Stimulated activated CD4-positive, alpha-beta T cell treated with anti-CD3 and anti-CD28 coated beads, Interleukin-12 subunit alpha, Interleukin-12 subunit beta, amount 100 ng/mL, for 48 hours (primary cell): ENCODE measurements around the gene STRA6.

Experiments used
- DNase-seq, 3 donors: peaks; one replicate each; pipeline ENCODE4 v3.0.0-alpha.2; 2020; ENCODE audit warnings: low read depth in 2 of 3, low spot score in 1 of 3

STRA6 gene

DNA sequence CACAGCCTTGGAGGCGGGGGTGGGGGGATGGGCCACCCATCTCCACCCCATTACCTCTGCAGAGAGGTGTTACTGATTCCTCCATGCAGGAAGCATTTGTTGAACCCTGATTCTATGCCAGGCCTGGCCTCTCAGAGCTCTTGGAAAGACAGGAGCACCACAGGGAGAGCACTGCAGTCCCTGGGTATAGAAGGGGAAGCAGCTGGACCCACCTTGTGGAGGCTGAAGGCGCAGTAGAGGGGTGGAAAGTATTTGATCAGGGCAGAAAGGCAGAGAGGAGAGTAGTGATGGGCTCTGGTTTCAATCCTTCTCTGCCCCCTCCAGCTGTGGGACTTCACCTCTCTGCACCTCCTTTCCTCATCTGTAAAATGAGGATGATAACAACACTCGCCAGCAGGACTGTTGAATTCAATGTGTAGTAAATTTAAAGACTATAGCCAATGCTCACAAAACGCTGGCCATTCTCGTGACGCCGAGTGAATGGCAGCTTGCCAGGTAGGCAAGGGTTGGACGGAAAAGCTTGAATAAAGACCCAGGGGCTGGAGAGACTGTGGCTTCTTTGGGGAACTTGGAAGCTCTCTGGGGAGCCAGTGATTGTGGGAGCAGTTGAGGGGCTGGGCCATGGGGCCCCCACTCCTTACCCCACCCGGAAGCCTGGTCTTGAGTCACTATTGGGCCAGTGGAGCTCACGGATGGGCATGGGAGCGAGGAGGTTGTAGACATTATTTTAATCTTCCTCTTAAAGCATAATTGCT lies 25.6 kb upstream of the STRA6 start:
- DNase-seq, result no peak

DNA sequence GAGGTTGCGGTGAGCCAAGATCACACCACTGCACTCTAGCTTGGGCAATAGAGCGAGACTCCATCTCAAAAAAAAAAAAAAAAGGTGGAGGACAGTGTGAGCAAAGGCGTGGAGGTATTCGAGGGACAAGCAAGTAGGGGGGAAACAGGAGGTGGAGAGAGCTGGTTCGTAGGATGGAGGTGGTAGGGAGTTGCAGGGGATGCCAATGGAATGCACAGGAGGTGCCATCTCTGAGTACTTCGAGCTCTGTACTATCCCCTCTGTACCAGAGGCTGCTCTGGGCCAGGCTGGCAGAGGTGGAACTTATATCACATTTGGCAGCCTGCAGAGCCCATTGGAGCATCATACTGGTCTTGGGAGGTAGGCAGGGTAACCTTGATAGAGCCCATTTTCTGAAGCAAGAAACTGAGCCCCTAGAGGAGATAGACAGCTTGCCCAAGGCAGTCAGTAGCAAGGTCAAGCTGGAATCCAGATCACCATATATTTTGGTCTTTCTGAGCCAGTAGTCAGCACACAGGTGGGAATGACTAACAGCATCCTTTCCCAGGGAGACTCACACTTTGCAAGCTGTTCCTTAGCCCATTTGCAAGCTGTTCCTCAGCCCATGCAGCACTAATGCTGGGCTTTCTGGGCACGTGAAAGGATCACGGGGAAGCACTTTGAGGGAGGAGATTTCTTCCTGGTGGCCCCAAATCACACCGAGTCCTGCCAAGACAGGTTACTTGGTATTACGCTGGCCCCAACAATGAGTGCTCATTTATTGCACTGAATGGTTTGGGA lies 24.4 kb upstream of the STRA6 start:
- DNase-seq, result no peak

DNA sequence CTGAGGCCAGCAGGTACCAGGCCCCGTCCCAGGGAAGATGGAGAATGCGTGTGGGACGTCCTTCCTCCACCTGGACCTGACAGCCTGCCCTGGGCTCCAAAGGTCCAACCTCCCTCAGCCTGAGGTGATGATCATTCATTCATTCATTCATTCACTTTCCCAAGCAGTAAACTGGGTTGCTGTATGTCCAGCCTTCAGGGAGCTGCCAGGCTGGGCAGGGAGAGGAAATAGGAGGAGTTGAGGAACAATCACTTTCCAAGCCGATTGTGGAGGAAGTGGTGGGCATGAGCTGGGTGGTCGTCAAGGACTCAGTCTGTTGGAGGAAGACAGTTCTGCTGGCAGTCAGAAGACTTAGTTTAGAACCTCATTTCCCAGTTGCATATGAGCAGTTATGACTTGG lies 23.3 kb upstream of the STRA6 start:
- DNase-seq, result no peak

DNA sequence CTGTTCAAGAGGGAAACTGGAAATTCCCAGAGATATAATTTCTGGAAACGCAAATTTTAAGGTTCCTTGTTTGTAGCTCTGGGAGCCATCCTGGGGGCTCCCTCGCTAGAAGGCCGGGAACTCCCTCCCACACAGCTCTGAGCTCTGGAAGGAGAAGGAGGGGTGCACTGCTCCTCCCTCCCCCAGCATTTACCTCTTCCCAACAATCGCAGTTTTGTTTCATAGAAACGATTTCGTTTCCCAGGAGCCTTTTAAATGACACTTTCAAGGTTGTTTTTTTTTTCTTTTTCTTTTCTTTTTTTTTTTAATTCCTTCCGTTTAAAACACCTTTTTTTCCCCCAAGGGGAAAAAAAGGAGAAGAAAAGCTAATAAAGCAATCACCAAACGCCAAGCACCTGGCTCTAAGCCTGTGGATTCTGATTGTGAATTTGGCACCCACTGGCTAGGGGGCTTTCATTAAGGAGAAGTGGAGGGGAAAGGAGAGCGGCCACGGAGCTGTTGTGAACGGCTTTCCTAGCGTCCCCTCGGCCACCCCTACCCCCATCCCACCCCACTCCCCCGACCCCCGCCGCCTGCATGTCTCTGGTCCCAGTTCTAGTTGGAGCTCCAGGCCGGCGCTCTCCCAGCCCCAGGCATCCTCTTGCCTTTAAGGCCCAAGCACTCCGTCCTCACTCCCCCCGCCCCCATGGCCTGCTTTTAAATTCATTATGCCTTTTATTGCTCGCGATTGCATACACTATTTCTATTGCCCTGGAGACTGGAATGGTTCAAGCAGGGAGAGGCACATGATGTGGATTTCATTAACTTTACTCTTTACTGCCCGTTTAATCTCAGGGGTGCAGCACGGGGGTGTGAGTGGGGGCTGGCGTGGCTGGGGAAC lies 19.9 kb upstream of the STRA6 start:
- no peak for DNase-seq

DNA sequence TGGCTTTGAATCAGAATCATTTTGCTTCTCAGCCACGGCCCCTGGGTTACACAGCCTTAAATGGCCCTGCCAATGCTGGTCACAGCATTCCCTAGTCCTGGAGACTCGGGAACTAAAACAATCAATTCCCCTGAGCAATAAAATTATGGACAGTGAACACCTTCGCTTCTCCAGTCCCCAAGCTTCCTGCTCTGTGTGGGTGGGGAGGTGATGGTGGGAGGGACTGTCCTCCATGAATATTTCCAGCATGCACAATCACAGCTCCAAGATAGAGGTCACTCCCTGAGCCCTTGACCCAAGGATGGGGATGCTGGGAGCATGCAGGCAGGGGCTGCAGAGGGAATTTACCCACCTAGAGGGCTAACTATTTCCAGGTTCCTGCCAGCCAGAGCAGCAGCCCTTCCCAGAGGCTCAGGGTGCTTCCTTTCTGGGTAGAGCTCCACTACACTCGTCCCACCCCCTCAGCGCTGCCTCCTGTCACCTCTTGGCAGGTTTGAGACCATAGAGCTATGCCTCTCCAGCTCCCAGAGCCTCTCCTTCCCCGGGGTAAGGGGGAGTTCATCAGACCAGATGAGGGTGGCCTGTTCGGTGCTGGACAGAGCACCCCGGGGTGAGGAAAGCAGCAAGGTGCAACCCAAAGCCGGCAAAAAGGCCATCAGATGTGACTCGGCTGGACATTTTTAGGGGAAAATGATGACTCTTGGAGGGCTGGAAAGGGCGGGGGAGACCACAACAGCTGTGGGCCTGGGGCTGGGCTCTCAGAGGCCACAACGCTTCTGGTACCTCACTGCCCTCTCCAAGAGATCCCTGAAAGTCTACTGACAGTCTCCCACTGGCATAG lies 19.0 kb upstream of the STRA6 start:
- DNase-seq, result no peak

DNA sequence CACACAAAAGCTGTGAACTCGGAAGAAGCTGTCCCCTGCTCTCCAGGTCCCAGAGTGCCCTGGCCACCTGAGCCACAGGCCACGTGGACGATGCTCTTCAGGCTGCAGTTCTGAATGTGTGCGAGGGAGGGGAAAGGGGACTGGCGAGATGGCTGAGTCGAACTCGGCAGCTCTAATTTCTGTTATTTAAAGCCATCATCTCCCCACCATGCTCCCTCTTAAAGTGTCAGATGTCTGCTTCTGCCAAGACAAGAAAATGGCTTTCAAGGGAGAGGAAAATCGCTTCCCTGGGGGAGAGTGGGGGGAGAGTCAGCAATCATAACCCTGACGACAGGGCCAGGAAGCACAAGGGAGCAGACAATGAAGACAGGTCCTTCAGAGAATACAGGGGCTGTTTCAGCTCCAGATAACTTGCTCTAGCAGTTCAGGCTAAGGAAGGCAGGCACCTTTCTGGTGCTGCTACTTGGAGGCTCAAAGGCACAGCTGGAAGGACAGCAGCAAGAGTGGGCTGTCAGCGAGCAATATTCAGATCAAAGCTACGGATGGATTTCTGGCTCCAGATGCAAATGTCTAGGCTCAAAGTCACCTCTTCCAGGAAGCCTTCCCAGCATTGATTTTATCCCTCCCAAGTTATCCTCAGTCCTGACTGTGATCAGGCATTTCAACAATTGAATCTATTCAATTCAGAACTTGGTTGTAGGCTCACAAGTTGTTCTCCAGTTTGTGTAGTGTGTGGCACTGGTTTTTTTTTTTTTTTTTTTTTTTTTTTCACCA lies 18.1 kb upstream of the STRA6 start:
- no peak for DNase-seq

DNA sequence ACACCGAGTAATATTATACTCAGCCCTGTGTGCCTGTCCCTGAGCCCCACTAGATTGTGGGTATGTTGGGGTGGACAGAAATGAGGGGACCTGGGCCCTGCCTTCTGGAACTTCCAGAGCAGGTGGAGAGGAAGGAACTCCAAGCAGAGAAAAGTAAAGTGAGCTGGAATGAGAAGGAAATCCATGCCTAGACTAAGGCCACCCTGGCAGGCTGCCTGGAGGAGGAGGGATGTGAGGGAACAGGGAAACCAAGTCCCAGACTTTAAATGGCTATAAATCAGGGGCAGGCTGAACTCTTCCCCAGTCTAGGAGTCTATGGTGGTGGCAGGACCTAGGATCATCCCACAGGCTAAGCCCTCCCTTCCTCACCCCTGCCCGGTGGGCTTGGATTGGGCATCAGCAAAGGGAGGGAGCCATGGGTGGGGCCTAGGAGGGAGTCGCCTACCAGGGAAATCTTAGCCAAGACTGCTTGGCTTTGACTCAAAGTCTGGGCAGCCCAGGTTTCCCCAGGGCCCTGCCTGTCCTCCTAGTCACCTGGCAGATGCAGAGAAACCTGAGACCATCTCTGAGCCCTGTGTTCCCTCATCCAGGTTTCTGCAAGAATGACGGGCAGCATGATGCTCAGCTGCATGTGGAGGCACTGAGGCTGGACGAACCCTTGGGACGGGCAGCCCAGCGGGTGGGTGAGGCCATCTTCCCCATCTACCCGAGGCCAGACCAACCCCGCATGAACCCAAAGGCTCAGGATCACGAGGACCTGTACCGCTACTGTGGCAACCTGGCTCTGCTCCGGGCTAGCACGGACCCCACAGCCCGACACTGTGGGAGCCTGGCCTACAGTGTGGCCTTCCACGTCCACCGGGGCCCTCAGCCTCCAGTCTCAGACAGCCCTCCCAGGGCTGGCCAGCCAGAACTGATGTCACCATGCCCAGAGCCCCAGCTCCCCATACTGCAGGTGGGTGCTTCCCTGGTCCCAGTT lies 15.6 kb upstream of the STRA6 start:
- DNase-seq, result no peak

DNA sequence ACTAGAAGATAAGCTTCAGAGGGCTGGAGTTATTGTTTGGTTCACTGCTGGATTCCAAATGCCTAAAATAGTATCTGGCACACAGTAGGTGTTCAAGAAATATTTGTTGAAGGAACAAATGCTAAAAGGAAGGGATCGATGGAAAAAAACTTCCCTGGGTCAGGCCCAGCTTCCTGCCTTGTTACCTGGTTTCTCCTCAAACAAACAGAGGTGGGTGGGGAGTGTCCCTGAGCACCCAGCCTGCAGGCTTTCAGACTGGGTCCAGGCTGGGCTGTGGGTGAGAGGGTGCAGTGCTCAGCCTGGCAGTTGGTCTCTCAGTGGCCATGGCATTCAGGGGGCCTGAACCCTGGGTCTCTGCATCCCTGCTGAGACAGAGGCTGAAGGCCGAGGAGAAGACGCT lies 14.4 kb upstream of the STRA6 start:
- no peak for DNase-seq

DNA sequence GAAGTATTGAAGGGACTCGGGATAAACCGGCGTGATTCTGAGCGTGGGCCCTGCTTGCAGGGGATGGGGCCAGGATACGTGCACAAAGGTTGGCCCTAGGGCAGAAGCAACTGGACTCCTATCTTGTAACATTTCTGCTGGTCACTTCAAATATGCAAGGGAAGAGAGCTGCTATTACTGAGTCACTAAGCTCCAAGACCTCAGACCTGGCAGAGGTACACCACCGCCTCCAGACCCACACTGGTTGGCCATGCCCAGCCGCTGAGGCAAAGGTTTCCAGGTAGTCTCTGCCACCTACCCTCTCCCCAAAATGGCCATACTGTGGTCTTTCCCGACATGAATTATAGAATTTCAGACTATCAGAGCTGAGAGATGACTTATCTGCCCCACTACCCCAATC lies 13.4 kb upstream of the STRA6 start:
- no peak for DNase-seq

DNA sequence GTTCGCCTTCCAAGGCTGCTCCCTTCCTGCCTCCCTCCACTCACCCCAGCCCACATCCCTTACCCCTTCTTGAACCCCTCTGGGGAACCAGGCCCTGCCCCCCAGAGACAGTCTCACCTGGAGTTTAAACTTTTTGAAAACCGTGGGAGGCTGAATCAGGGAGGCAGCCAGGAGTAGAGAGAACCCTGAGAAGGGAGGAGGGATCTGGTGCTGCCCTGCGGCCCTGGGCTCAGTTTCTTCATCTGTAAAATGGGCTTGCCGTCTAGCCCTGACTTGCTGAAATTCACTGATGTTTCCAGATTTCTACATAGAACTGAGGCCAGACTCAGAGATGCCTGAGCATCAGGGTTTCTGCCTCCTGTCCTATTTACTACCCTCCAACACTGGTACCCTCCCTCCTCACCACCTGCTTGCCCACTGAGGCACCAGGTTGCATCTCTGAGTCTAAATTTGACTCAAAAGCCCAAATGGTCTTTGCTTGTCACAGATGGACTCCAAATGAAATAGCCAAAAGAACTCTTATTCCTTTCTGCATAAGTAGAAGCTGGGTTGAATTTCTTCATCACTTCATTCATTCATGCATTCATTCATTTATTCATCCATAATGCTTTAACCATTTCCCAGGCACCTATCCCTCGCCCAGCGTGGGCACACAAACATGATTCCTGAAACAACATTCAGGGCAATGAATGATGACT lies 11.9 kb upstream of the STRA6 start:
- DNase-seq, result no peak

DNA sequence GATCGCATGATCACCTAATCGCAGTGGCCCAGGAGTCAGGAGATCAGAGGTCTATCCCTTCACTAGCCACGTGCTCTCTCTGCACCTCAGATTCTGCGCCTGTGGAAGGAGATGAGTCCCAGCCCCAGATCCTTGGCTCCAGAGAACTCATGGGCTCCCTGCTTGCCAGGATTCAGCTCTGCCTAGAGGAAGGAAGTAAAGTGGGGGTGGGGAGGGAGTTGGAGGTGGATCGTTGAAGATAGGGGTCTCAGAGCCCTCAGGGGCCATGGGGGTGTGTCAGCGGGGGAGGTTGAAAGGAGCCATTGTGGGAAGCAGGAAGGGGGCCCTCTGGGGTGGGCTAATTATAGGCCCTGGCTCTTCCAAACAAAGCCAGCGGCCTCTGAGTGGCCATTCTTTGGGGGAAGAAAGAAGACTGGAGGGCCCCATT lies 11.3 kb upstream of the STRA6 start:
- DNase-seq, result no peak

DNA sequence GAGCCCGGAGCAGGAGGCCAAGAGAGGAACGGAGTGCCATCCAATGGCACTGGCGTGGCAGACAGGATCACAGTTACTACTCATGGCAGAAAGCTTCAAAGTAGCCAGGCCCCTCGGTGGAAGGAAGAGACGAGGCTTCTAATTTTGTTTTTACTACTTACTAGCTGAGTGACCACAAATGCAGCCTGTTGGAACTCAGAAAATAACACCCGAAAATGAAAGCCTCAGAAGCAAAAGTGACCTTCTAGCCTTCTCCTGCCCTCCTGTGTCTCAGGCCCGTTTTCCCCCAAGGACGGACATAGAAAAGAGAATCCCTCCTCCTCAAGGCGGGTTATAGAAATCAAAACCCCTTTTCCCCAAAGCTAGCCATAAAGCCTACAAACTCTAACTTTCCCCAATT lies 9.9 kb upstream of the STRA6 start:
- DNase-seq, result no peak

DNA sequence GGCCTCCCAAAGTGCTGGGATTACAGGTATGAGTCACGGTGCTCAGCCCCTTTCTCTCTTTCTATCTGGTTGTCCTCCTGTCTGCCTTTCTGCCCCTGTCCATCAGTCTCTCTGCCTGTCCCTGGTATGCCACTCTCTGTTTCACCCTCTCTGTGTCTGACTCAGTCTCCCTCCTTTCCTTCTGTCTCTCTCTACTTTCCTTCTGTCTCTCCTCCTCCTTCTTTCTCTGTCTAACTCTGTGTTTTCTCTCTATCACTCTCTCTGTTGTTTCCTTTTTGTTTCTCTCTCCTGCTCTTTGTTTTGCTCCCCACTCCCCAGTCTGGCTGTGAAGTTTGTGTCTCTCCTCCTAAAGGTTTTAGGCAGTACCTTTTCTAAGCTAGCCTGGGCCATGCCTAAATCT lies 9.1 kb upstream of the STRA6 start:
- DNase-seq, result no peak

DNA sequence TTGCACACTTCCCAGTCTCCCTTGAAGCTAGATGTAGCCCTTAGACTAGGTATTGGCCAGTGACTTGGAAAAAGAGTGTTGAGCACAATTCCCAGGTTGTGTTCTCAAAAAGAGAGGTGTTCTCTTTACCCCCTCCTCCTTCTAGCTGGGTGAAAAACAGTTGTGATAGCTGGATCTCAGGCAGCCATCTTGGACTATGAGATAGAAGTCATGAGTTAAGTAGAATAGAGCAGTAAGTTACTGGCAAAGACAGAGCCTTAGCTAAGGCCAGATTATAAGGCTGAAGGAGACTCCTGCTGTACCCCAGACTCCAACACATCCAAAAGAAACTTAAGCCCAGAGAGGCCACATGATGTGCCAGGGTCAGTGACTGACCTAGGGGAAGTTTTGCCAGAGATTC lies 8.1 kb upstream of the STRA6 start:
- DNase-seq, result no peak

DNA sequence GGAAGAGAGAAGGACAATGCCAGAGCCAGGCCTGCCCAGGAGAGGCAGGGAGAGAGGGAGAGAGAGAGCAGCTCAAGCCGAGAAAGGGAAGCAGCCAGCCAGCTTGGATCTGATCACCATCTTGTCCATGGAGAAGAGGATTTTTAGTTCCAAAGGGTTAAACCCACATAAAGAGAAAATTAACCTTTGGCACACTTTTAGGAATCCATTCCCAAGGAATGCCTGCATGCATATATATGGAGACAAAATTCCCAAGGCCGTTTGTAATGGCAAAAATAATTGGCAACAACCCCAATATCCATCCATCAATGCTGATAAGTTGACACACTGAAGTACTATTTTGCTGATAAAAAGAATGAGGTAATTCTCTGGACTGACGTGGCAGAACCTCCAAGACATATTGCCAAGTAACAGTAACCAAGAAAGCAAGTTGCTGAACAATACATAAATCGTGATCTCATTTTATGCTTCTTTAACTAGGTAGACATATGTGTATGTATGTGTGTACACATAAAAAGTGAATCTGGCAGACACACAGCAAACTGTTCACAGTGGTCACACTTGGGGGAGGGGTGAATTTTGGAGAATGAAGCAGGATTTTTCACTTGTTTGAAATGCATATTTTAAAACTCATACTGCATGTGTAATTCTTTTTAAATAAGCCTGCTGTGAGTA lies 7.5 kb upstream of the STRA6 start:
- no peak for DNase-seq

DNA sequence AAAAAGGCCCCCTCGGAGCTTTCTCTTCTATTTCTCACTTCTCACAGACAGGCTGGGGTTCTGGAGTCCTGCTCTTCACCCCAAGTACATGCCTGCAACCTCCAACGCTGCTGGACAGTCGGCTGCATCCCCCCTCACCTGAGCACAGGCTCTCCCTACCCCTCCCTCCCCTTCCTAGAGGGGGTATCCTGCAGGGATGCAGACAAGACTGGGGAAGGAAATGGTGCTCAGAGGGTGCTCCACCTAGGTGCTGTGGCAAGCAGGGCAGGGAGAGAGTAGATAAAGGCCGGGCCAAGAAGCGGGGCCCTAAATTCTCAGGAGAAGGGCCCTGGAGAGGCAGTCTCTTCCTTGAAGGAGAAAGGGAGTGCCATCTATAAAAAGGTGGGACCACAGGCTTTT lies 7.0 kb upstream of the STRA6 start:
- no peak for DNase-seq

DNA sequence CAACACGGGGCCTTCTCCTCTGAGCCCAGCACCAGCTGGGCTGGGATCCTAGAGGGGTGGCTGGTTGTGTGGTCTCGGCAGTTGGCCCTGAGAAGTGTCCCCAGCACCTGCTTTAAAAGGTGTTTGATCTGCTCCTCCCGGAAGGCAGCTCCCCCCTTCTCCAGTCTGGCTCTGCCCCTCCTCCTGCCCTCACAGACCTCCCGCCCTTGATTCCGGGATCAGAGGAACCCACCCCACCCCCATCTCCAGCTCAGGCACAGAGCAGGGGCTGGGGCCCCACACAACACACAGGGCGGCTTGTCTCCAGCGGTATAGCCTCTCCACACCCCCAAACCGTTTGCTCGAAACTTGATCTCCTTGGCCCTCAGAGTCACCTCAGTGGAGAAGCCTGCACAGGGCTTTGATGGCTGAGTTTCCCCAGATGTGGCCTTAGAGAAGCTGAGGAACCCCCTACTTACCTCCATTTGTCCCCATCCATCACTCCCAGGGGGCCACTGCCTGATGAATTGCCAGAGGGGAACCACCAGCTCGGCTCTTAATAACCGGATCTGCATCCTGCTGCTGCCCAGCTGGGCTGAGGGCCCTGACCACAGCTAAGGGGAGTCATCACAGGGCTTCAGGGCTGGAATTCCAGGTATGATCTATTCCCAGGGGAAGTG lies 6.4 kb upstream of the STRA6 start:
- DNase-seq, result no peak
